ENCODE data around the gene SLC25A13. TPM values are rescaled to one million over a fixed set of nuclear protein-coding genes. Genes with fewer than 3 reads are reported as not detected.

The SLC25A13 gene
- total RNA-seq, 1 donor from 2014 or later: 11.6 TPM

DNA sequence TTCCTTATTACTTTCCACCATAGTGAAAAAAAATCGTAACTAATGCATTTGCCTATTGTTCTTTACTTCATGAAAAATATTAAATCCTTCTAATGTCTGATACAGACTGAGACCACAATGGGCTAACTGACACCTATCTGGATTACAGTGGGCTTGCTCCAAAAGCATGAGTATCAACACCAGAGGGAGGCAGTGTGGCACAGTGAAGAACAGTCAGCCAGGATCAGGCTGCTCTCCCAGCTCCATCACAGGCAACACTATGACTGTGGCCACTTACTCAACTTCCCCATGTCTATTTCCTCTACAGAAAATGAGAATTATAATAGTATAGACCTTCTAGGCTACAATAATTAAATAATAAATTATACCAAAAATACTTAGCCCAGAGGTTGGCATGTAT is 97.2 kb downstream of the SLC25A13 start:
- ATAC-seq (ENCODE audit: poor library complexity): no peak
- intact Hi-C loops (cut with DNase I): no loop called here
- no peak for DNase-seq

GRCh38 chr7:96224073-96224472 is 97.8 kb downstream of the SLC25A13 start:
- intact Hi-C loops (cut with DNase I): no loop called here
- DNase-seq (no peak), ATAC-seq (ENCODE audit: poor library complexity) (no peak)

- ATAC-seq (ENCODE audit: poor library complexity): no peak
- no peak for DNase-seq
- intact Hi-C loops (cut with DNase I): no loop called here
Measured at GRCh38 chr7:96221888-96222287, 100.0 kb downstream of the SLC25A13 start.

DNA sequence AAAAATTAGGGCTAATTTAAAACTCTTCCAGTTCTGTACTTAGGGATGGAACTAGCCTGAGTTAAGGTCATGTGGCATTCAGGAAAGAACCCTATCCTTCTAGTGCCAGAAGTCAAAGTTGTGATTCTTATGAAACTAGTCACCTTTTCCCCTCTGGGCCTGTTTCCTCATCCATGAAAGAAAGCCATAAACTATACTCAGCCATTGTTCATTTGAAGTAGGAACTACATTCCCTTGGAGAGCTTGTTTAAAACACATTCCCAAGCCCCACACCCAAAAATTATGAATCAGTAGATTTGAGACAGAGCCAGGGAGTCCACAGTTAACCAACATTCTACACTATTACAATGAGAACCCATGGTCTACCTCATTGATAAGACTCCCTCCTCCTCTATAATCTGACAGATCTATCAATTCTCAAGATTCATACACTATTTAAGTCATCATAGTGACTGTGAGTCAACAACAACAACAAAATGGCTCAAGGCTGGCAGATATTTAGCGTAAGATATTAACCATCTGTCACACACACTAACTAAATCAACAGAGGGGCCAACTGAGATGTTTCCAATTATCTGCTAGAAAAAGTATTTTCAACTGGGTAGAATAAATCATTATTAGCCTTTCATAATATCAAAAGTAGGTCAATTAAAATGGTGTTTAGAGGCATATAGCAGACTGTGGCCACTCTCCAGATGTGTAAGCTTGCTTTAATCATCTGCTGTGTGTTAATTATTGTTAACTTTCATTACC is 102.3 kb downstream of the SLC25A13 start:
- intact Hi-C loops (cut with DNase I): no loop called here
- DNase-seq: no peak
- ATAC-seq (ENCODE audit: poor library complexity): peak; percentile 86

DNA sequence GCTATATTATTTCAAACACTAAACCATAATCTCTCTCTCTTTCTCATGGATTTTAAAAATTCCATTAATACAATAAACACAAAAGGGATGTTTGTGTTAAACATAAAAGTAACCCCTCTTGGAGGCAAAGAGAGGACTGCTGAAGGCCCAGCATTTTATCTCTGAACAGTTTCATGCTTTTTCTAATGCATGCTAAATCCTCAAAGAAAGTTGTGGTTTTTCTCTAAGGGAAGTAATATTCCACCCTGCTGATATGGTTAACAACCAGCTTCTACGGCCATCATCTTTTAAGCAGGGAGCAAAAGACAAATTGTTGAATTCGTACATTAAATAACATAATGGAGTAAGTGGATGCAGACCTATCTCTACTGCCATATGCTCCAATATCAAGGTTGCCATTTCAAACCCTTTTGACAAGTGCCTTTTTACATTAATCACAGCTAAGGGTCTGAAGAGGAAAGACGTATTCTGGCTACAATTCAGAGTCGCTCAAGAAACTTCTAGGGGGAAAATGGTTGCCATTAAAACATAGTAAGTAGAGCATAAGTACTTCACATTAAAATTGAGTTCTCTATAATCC is 103.1 kb downstream of the SLC25A13 start:
- DNase-seq: no peak
- intact Hi-C loops (cut with DNase I): no loop called here
- ATAC-seq (ENCODE audit: poor library complexity): no peak

DNA sequence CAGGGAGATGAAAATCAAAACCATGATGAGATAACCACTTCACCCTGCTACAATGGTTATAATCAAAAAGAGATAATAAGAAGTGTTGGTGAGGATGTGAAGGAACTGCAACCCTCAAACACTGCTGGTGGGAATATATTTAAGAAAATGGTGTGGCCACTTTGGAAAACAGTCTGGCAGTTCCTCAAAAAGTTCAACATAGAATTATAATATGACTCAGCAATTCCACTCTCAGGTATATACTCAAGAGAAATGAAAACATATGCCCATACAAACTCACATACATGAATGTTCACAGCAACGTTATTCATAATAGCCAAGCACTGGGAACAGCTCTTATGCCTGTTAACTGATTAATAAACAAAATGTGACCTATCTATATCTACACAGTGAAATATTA is 104.8 kb downstream of the SLC25A13 start:
- intact Hi-C loops (cut with DNase I): no loop called here
- ATAC-seq (ENCODE audit: poor library complexity) (no peak), DNase-seq (no peak)

- ATAC-seq (ENCODE audit: poor library complexity) (no peak), DNase-seq (no peak)
- intact Hi-C loops (cut with DNase I): no loop called here
Measured at GRCh38 chr7:96216373-96216772, 105.5 kb downstream of the SLC25A13 start.

- DNase-seq: no peak
- intact Hi-C loops (cut with DNase I): no loop called here
- no peak for ATAC-seq (ENCODE audit: poor library complexity)
Measured at GRCh38 chr7:96212474-96212873, 109.4 kb downstream of the SLC25A13 start.

- intact Hi-C loops (cut with DNase I): no loop called here
- no peak for ATAC-seq (ENCODE audit: poor library complexity)
- no peak for DNase-seq
Measured at GRCh38 chr7:96211954-96212353, 109.9 kb downstream of the SLC25A13 start.

- ATAC-seq (ENCODE audit: poor library complexity) (no peak), DNase-seq (no peak)
- intact Hi-C loops (cut with DNase I): no loop called here
Measured at GRCh38 chr7:96205665-96206064, 116.2 kb downstream of the SLC25A13 start.

DNA sequence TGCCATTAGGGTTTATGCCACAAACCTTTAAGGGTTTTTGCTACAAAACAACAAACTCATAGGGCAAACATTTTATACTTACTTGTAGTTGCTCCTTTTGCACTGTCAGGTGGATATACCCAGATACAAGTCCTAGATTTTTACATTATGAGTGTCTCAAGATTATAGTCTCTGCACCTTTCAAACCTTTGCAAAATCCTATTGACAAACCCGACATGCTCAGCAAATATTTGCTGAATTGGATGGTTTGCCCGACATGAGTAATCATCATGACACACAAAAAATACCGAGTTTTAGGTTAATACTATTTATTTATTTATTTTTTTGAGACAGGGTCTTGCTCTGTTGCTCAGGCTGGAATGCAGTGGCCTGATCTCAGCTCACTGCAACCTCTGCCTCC is 117.3 kb downstream of the SLC25A13 start:
- ATAC-seq (ENCODE audit: poor library complexity) (no peak), DNase-seq (no peak)
- intact Hi-C loops (cut with DNase I): no loop called here

DNA sequence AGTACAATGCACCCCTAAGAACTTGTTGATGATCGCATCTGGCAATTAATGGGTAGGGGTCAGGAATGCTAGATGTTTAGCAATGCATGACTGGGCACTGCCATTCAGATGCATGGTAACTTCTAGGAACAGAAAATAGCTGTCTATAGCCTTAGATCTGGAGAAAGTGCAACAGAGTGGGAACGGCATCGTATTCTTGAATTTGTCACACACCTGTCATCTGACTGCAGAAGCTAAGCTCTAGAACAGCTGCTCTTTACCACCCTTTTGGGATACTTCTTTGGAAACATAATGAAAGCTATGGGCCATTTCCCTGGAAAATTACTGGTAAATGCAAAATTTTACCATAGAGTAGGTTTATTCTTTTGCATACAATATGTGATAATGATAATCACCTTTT is 118.1 kb downstream of the SLC25A13 start:
- DNase-seq: no peak
- intact Hi-C loops (cut with DNase I): no loop called here
- ATAC-seq (ENCODE audit: poor library complexity): no peak

- no peak for ATAC-seq (ENCODE audit: poor library complexity)
- intact Hi-C loops (cut with DNase I): no loop called here
- DNase-seq: no peak
Measured at GRCh38 chr7:96202102-96202501, 119.8 kb downstream of the SLC25A13 start.

DNA sequence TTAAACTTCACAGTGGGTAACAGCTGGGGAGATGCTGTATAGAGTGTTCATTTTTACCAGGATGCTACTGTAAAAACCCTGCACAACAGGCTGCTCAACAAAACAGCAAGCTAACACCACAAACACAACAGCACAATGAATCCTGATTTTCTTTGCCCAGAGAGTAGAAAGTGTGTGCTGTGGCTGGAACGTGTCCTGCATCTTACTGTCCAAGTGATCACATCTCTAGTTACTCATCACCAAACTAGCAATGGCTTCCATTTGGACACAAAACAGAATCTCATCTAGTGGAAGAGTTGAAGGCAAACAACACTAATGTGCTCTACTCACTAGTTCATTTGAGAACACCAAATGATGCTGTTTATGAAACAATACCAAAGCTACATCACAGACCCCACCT is 121.2 kb downstream of the SLC25A13 start:
- no peak for DNase-seq
- no peak for ATAC-seq (ENCODE audit: poor library complexity)
- intact Hi-C loops (cut with DNase I): no loop called here

DNA sequence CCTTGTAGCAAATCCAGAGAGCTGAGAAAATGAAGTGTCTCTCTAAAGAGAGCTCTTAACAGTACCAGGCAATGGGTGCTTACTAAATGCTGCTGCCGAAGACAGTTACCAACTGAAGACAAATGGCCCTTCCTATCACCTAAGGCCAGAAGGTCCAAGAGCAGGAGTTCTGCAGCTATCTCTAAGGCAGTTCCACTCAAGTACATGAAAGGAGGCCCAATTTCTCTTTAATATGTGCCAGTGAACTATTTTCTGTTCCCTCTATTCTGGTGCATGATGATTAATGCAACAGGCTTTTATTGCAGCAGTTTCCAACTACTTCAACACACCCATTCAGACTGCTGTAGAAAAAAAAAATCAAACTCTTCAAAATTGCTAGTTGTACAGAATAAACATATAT is 122.5 kb downstream of the SLC25A13 start:
- no peak for ATAC-seq (ENCODE audit: poor library complexity)
- intact Hi-C loops (cut with DNase I): no loop called here
- no peak for DNase-seq

DNA sequence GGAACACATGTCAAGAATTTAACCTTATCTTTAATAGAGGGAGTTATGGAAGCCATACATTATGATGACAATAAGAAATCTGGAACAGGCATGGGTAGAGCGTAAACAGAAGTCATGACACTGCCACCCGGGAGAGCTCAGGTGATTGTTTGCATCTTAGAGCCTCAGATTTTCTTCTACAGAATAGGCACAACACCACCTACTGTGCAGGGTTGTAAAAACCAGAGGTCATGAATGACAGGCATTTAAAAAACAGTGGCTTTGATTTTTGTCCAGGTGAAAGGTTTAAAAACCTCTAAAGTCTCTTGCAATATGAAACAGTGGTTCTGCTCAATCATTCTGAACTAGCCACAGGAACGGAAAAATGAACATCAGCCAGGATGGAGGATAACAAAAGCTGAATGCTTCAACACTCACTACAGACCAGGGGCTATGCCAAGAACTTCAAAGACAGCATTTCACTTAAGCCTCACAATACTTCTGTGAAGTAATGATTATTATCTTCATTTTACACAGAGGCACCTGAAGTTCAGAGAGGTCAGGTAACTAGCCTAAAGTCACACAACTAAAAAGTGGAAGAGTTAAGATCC is 123.8 kb downstream of the SLC25A13 start:
- intact Hi-C loops (cut with DNase I): no loop called here

GRCh38 chr7:96196676-96197075 is 125.2 kb downstream of the SLC25A13 start:
- no peak for DNase-seq
- no peak for ATAC-seq (ENCODE audit: poor library complexity)
- intact Hi-C loops (cut with DNase I): no loop called here

More for the DNA sequence above, 123.8 kb downstream of the SLC25A13 start:
- DNase-seq (no peak), ATAC-seq (ENCODE audit: poor library complexity) (peak; percentile 29)

GRCh38 chr7:96189129-96189820 is 132.6 kb downstream of the SLC25A13 start:
- intact Hi-C loops (cut with DNase I): no loop called here
- no peak for DNase-seq
- no peak for ATAC-seq (ENCODE audit: poor library complexity)

GRCh38 chr7:96188591-96188991 is 133.3 kb downstream of the SLC25A13 start:
- DNase-seq (no peak), ATAC-seq (ENCODE audit: poor library complexity) (no peak)
- intact Hi-C loops (cut with DNase I): no loop called here

DNA sequence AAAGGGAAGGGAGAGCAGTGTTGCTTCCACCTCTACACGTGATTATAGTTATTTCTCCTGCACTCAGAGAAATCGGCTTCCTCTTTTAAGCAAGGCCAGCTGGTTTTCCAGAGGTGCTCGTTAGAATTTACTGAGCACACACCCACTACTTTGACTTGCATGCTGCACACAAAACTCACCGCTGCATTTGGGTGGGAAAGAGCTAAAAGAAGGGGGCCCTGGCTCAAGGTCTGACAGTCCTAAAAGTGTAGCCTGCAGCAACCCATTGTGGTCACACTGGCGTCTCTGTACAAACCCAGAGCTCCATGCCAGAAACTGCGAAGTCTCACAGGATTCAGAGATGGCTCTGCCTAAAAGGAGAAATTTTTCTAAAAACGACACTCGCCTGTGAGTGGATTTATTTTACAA is 133.7 kb downstream of the SLC25A13 start:
- ATAC-seq (ENCODE audit: poor library complexity): peak; percentile 27
- DNase-seq: no peak
- intact Hi-C loops (cut with DNase I): no loop called here

Measured in Right ventricle myocardium superior (tissue), 1 donor.